NCI-H774 (cell line): ENCODE measurements around the gene ANXA10.
"Not testable (repeated sequence)": the region's sequence is repeated elsewhere in the genome, so short reads cannot be mapped to it uniquely, and the experiment has no call there.

Experiments used
- DNase-seq: peaks from one replicate; lab custom pipeline; 2025; lab: John Stamatoyannopoulos, UW

The ANXA10 gene, protein sequence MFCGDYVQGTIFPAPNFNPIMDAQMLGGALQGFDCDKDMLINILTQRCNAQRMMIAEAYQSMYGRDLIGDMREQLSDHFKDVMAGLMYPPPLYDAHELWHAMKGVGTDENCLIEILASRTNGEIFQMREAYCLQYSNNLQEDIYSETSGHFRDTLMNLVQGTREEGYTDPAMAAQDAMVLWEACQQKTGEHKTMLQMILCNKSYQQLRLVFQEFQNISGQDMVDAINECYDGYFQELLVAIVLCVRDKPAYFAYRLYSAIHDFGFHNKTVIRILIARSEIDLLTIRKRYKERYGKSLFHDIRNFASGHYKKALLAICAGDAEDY

DNA sequence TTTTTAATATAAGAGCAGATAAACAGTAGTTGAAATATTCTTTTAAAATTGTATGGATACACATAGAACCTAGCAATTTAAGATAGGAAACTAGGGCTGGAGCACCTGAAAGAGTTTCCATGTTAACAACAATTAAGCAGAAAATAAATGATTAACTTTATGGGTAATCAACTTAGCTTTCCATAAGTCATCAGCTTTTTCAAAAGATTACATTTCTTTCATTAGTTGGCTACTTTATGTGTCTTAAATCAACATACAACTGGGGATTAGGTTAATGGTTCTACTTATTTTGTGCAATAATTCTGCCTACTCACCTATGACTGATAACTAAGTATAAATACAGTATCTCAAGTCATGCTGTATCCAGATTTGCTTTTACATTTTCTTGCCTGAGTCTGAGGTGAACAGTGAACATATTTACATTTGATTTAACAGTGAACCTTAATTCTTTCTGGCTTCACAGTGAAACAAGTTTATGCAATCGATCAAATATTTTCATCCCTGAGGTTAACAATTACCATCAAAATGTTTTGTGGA, at the start of gene ANXA10:
Gene ANXA10, plus strand, starts transcription at position 362 of the 537 bp plus-strand sequence. Its CDS starts 164 bp downstream, at position 526.
- DNase-seq, result no peak

DNA sequence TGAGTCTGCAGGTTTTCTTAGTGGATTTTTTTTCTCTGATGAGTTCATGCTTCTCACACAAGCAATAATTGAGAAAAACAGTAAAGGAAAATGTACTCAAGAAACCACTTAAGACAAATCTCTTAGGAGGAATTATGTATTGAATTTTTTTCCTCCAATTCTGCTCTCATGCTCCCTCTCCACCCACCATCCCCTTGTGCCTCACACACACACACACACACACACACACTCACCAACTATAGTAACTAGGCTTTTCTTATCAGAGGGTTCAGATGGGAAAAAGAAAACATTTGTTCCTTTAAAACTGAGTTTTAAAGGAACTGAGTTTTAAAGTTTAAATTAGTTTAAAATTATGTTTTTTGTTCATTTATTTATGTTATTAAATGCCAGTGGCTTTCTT, 47.0 kb upstream of the ANXA10 start:
- no peak for DNase-seq

DNA sequence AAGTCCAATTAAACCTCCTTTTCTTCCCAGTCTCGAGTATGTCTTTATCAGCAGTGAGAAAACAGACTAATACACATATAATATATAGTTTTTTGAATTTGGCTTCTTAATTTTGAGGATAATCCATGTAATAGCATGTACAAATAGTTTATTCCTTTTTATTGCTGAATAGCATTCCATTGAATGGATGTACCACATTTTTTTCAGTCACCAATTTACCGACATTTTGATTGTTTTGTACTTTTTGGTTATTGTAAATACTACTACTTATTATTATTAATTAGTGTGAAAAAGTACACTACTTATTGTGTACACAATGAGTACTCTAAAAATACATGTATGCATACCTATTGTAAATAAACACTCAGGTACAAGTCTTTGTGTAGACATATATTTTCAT, 42.3 kb upstream of the ANXA10 start:
- no peak for DNase-seq

DNA sequence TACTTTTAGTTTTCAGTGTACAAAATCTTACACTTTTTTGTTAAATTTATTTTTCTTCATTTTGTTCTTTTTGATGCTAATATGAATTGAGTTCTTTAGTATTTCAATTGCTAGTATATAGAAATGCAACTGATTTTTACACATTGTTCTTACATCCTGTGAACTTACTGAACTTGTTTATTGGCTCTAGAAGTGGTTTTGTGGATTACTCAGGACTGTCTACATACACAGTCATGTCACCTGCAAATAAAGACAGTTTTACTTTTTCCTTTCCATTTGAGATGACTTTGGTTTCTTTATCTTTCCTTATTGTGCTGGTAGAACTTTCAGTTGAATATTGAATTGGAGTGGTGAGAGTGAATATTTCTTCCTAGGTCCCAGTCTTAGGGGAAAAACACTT, 40.8 kb upstream of the ANXA10 start:
- no peak for DNase-seq

DNA sequence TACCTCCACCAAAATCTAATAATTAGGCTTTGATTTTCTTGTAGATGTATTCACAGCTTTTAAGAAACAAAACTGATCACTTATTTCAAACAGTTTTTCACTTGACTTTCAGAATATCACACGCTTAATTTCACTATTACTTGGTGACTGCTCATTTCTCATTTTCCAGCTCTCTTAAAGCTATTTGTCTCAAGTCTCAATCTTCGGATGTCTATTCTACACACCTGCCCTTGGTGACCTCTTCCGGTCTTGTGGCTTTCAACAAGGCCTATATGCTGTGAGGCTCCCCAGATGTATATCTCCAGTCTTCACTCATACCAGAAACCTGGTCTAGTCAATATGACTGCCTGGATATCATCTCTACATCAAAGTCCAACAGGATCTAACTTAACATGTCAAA, 34.9 kb upstream of the ANXA10 start:
- DNase-seq, result no peak

DNA sequence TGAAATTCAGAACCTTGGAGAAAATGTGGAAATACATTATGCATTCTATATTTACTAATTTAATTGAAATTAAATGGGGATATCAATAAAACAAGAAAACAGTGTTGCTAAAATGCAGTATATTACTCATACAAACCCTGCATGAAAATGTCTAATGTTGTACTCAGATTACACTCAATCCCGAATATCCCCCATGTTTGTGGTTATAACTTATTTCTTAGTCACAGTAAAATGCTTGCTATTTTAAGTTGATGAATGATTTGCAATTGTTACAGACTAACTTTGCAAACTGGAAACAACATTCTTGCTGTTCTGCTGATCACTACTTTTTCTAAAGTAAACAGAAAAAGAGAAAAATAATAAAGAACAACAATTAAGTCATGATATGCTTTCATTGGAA, 33.1 kb upstream of the ANXA10 start:
- no peak for DNase-seq

DNA sequence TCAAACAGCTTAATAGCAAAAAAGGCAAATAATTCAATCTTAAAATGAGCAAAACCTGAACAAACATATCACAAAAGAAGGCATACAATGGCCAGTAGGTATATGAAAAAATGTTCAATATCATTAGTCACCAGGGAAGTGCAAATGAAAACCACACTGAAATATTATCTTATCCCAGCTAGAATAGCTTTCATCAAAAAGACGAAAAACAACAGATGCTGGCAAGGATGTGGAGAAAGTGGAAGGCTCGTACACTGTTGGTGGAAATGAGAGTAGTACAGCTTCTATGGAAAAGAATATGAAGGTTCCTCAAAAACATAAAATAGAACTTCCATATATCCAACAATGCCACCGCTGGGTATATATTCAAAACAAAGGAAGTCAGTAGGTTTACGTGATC, 29.3 kb upstream of the ANXA10 start:
- DNase-seq, result no peak

DNA sequence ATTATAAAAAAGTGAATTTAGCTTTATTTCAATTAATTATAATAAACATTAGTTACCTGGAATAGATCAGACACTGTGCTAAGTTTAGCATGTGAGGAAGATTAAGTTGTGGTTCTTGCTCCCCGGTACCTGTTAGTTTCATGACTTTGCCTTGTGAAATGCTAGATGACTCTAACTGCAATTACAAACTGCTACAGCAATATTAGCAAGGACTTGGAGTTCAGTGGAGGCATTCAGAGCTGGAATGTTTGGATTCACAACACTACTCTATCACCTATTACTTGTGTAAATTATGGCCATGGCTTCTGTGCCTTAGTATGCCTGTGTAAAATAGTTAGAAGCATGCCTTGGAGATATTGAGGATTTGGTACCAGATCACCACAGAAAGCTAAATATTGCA, 21.4 kb upstream of the ANXA10 start:
- DNase-seq, result no peak

DNA sequence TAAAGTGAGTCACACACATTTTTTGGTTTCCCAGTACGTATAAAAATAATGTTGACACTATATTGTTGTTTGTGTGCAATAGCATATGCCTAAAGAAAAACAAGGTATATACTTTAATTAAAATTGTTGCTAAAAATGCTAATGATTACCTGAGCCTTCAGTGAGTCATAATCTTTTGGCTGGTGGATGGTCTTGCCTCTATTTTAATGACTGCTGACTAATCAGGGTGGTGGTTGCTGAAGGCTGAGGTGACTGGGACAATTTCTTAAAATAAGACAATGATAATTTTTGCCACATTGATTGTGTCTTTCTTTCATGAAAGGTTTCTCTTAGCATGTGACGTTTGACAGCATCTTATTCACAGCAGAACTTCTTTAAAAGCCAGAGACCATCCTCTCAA, 21.0 kb upstream of the ANXA10 start:
- no peak for DNase-seq

DNA sequence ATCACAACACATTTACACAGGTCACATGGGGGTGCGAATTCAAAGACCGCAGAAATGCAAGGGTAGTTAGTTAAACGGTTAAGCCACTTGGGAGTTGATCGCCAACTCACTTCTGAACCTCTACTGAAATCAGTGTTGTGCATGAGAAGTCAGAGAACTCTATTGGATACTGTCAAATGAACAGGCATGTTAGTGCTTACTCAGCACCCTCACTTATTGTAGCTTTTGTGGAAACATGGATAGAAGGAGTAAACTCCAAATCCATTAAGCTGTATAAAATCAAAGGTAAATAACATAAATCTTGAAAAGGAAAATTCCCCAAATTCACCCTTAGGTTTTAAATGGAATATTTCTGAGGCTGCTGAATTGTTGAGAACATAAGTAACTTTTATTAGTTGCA, 17.5 kb upstream of the ANXA10 start:
- no peak for DNase-seq

DNA sequence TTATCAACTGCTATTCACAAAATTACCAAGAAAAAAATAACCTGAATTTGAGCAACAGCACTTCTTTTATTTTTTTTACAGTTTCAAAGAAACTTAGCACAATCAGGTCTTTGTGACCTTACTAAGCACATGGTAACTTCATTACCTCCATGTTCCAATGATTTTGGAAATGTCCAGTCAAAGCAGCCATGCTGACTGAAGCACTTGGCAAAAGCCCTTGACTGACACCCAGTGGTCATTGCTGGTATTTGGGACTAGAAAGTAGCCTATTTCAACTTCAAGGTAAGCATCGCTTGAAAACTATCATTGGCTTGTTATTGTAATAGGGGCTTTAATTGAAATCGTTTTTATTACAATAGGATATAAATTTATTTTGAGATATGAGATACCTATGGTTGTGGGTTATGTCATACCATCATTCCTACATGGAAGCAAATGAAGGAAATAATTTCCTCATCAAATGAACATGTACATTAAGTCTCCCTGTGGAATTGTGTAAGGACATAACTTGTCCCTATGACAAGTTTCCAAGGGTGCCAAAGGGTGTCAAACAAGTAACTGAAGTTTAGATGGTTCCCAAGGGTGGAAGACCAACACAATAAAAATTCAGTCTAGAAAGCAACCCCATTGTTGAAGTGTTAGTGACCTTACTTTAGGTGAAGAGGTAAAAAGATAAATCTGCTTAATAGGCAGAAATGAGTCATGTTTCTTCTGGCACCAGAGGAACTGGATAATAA, 15.2 kb upstream of the ANXA10 start:
- peak; percentile 10 for DNase-seq

DNA sequence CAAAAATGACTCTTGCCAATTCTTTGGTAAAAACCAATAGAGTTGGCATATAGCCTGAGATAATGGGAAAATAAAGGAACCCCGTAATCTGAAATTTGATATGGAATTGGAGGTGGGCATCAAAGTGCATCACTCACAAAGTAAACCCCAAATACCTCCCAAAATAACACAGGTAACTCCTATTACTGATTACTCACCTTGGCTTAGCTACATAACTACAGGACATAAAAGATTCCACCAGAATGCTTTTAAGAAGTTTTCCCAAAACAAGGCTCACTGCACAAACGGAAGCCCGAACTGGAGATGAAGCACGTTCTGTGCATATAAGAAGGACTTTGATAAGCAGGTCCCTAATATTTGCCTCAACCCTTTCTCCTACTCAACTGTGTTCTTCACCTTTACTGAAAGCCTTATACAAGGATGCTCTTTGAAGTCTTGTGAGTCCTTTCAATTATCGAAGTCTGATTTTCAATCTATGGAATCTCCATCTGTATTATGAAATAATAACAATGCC, 14.6 kb upstream of the ANXA10 start:
- no peak for DNase-seq

DNA sequence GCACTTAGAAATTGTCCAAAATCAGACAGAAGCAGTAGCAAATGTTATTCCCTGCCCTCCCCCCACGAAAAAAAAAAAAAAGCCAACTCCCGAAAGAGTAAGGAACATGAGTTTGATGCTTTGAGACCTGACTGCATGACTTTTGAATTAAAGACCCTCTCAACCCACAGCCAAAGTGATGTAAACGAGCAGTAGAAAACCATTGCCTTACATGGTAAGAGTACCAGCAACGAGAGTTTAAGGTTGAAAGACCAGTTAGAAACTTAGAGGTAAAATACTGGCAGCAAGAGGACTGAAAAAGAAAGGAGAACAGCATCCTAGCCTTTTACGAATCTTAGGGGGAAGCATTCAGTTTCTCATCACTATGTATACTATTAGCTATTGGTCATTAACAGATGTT, 10.0 kb upstream of the ANXA10 start:
- DNase-seq, result no peak

DNA sequence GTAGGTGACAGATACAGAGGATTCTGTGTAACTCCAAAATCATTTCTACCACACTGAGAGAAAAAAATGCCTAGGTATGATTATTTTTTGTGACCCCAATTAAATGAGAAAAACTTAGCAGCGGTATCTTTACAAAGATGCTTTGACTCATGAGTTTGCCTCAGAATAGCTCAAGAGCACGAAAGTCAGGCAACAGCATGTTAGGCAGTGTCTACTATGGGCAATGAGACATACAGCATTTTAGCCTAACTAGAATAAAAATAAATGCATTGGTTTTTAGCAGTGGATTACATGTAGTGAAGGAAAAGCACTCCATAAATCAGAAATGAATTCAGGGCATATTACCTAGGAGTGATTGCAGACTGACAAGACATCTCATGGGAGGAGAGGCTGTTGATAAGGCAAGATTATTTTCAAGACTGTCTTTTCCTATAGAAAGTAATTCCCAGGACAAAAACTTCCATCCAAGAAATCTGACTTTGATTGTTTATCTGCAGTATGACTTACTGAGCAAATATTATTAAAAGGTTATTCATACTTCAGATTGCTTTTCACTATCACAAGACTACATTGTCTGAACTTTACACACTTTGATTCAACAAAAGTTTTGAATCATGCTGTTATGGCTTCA, 3.6 kb downstream of the ANXA10 start:
- no peak for DNase-seq

DNA sequence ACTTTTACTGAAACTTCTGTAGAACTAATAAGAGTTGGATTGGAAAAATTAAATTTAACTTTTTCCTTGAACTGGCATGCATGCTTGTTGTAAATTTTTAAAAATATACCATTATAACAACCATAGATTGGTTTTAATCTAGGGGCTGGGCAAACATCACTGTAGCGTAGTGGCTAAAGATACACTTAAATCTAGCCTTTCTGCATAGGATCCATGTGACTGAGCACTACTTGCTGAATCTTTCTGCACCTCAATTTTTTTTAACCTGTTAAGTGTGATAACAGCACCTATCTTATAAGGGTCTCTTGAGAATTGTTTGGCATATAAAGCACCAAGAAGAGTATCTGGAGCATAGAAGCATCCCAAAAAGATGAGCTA, 4.1 kb downstream of the ANXA10 start:
- no peak for DNase-seq

DNA sequence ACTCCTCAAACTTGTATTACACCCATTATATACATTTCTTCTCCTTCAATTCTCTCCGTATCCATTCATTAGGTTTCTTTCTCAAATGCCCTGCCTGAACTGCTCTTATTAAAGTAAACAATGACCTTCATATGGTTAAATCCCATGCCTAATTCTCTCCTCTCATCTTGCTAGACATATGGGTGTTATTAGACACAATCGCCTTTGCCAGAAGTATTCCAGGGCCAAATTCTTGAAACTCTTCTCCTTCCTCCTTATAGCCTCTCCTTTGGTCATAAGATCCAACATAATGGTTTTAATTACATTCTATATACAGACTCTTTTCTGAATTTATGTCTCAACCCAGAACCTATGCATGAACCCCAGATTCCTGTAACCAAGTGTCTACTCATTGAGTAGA, 4.8 kb downstream of the ANXA10 start:
- no peak for DNase-seq

DNA sequence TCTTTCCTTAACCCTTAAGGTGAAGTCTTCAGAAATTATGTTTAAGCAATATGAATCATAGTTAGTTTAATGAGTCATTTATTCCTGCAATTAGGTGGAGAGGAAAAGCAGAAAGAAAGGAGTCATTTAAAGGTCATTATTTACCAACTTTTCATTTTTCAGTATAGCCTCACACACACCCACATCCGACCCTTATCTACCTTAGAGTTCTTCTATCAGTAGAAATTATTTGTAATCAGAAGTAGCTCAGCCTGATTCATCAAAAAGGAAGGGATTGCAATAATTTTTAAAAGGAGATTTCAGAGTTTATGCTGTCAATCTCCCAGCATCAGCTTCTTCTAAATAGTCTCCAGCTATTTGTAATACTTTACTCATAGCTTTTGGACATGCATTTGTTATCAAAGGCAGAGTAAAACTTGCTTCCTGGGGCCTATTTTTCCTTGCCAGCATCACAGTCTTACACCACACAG, 5.9 kb downstream of the ANXA10 start:
- no peak for DNase-seq

DNA sequence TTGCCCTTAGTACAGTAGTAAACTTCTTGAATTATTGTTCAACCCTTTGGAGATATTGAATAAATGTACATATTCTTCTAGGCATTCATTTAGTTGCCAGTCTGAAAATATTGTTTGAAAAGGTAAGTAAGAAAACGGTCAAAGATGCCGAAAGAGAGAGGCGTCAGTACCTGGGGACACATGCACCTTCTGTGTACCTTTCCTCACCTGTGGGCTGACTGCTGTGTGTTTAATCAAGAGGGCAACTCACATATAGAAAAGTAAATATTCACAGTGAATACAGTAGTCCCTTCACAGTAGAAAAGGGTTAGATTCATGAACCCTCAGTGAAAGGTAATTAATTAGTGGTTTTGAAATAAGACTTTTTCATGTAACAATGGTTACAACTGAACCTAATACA, 6.9 kb downstream of the ANXA10 start:
- no peak for DNase-seq

DNA sequence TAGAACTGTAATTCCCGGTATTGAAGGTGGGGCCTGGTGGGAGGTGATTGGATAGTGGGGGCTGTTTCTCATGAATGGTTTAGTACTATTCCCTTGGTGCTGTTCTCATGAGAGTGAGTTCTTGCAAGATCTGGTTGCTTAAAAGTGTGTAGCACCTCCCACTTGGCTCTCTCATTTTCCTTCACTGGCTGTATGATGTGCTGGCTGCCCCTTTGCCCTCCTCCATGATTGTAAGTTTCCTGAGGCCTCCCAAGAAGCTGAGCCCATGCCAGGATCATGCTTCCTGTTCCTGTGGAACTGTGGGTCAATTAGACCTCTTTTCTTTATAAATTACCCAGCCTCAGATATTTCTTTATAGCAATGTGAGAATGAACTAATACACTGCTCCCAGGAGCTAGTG, 8.7 kb downstream of the ANXA10 start:
- no peak for DNase-seq

DNA sequence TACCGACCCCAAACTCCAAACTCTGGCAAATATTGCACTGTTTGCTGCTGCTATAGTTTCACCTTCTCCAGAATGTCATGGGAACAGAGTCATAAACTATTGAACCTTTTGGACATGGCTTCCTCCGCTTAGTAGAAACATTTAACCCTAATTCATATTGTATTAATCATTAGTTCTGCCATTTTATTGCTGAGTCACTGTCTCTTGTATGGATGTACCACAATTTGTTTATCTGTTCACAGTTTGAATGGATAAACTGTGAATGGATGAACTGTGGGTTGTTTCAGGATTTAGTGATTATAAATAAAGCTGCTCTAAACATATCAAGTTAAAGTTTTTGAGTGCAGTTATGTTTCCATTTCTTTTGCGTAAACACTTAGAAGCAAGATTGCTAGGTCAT, 10.1 kb downstream of the ANXA10 start:
- DNase-seq, result no peak

DNA sequence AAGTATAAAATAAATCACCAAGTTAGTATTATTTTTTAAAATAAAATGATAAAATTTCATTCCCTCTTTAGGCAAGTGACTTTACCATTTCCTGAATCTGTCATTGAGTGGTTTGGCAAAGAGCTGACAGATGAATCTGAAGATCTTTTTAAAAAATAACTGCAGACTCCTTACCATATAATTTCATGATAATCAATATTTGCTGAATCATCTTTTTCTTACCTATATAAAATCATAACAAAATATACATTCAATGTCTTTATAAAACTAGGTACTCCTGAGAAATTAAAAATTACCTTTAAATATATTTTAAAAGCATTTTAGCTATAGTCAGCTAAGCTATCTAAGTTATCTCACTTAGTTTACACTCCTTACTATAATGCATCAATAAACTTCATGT, 17.2 kb downstream of the ANXA10 start:
- DNase-seq, result no peak

DNA sequence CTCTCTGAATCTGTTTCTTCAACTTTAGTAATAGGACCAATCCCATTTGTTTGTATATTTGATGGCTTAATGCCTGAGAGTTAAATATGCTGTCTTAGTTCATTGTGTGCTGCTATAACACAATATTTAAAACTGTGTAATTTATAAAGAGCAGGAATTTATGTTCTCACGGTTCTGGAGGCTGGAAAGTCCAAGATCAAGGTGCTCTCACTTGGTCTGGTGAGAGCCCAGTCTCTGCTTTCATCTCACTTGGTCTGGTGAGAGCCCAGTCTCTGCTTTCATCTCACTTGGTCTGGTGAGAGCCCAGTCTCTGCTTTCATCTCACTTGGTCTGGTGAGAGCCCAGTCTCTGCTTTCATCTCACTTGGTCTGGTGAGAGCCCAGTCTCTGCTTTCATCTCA, 20.7 kb downstream of the ANXA10 start:
- DNase-seq, result not testable (repeated sequence)
